Fibroblast of skin of right biceps (primary cell): Measurements from ENCODE around the gene AHDC1.
"Not testable (repeated sequence)": the region's sequence is repeated elsewhere in the genome, so short reads cannot be mapped to it uniquely, and the experiment has no call there.

Experiments
- DNase-seq: peaks from one replicate; pipeline ENCODE4 v3.0.0-alpha.2; 2013

AHDC1 gene

GRCh38 chr1:27562534-27563340, 41.2 kb downstream of the AHDC1 start:
- no peak for DNase-seq

GRCh38 chr1:27562021-27562420, 41.9 kb downstream of the AHDC1 start:
- DNase-seq = no peak

- peak; percentile 71 for DNase-seq
Measured at GRCh38 chr1:27561124-27561899, 42.6 kb downstream of the AHDC1 start.

- DNase-seq = no peak
Measured at GRCh38 chr1:27560268-27561123, 43.4 kb downstream of the AHDC1 start.

- DNase-seq = no peak
Measured at GRCh38 chr1:27559466-27560030, 44.4 kb downstream of the AHDC1 start.

- no peak for DNase-seq
Measured at GRCh38 chr1:27557596-27558340, 46.2 kb downstream of the AHDC1 start.

GRCh38 chr1:27556781-27557595, 47.0 kb downstream of the AHDC1 start:
- peak; percentile 95 for DNase-seq

GRCh38 chr1:27556435-27556780, 47.5 kb downstream of the AHDC1 start:
- DNase-seq = no peak

GRCh38 chr1:27555700-27556424, 48.1 kb downstream of the AHDC1 start:
- DNase-seq = peak; percentile 49

- no peak for DNase-seq
Measured at GRCh38 chr1:27554759-27555699, 48.9 kb downstream of the AHDC1 start.

- DNase-seq = no peak
Measured at GRCh38 chr1:27554293-27554692, 49.7 kb downstream of the AHDC1 start.

GRCh38 chr1:27553823-27554222, 50.1 kb downstream of the AHDC1 start:
- DNase-seq = not testable (repeated sequence)

- no peak for DNase-seq
Measured at GRCh38 chr1:27552911-27553420, 51.0 kb downstream of the AHDC1 start.

GRCh38 chr1:27551953-27552312, 52.0 kb downstream of the AHDC1 start:
- DNase-seq = no peak

- no peak for DNase-seq
Measured at GRCh38 chr1:27551170-27551952, 52.6 kb downstream of the AHDC1 start.

GRCh38 chr1:27550510-27551169, 53.3 kb downstream of the AHDC1 start:
- no peak for DNase-seq

- DNase-seq = no peak
Measured at GRCh38 chr1:27549807-27550408, 54.0 kb downstream of the AHDC1 start.
